Measurements from ENCODE around the gene MT1H.

MT1H gene

DNA sequence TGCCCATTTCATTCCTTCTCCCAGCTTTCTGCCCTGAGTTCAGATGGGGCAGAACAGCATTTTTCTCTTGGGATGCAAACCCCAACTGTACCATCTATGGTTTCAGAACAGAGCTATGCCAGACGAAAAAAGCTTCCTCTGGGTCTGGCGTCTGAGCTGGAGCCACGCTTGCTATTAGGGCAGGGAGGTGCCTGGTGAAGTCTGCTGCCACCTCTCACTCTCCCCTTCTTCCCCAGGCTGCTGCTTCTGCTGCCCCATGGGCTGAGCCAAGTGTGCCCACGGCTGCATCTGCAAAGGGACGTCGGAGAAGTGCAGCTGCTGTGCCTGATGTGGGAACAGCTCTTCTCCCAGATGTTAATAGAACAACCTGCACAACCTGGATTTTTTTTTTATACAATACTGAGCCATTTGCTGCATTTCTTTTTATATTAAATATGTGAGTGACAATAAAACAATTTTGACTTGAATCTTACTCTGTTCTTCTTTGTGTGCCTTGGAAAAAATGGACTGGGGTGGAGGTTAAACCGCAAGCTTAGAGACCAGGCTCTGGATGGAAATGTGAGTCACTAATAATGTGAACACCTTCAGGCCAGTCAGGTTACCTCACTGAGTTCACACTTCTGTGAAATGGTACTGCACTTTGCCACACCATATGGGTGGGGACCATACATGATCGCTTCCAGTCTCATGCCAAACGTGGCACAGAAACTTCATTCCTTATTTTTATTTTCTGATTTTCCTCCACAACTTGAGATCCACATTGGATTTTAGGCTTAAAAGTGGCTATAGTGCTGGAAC lies 32.8 kb upstream of the MT1H start:
- no peak for DNase-seq (ENCODE audit: low read depth in 2 of 2)

DNA sequence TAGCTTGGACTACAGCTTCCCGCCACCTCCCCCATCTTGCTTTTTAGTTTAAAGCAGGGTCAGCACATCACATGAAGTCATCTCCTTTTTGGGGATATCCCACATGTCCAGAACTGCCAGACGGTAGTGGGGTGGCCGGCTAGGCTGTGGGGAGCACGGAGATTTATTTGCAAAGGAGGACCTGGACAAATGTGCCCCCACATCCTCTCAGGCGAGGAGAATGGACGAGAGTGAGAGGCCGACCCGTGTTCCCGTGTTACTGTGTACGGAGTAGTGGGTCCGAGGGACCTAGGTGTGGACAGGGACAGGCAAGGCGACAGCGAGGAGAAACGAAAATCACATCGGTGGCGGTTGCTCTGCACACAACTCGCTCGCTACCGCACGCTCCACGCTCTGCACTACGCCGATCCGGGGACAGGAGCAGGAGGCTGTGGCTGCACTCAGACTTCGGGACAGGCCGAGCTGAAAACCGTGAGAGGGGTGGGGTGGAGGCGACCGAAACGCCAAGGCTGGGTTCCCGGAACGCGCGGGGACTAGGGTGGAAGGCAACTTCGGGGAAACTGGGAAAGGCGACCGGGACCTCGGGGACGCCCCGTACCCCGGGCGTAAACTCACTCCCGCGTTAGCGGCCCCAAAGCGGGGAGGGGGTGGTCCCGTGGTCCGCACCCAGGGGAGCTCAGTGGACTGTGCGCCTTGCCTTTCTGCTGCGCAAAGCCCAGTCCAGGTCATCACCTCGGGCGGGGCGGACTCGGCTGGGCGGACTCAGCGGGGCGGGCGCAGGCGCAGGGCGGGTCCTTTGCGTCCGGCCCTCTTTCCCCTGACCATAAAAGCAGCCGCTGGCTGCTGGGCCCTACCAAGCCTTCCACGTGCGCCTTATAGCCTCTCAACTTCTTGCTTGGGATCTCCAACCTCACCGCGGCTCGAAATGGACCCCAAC lies 31.5 kb upstream of the MT1H start, which contains the start of gene MT1A:
MT1A (plus strand) TSS at position 853 of the 937 bp plus-strand sequence; CDS start at position 926, 73 bp downstream.
- no peak for DNase-seq (ENCODE audit: low read depth in 2 of 2)

DNA sequence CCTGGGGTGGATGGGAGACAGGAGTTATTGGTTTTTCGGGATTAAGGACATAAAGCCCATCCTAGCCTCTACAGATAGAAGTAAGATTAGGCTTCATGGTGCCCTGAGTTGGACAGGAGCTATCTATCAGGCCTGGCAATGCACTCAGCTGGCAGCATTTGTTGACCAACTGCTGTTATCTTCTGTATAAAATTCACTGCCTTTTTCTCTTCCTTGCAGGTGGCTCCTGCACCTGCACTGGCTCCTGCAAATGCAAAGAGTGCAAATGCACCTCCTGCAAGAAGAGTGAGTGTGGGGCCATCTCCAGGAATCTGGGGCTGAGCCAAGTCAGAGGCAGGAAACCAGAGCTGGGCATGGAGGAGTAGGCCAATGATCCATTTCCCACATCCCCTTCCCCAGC lies 30.6 kb upstream of the MT1H start:
- DNase-seq (ENCODE audit: low read depth in 2 of 2): no peak

DNA sequence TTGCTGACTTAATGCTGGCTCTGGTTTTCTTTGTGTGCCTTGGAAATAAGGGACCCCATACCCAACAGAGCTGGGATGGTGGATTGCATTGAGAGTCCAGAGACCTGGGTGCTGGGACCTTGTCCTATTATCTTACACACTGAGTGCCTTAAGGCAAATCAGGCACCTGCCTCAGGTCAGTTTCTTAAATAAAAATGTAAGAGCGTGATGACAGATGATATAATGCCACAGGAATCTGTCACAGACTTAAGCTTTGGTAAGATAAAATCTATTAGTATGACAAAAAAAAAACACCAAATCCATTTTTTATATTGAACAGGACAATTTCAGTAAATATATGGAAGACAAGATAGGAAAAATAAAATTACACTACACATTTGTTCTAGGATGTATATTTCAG lies 29.5 kb upstream of the MT1H start:
- no peak for DNase-seq (ENCODE audit: low read depth in 2 of 2)

DNA sequence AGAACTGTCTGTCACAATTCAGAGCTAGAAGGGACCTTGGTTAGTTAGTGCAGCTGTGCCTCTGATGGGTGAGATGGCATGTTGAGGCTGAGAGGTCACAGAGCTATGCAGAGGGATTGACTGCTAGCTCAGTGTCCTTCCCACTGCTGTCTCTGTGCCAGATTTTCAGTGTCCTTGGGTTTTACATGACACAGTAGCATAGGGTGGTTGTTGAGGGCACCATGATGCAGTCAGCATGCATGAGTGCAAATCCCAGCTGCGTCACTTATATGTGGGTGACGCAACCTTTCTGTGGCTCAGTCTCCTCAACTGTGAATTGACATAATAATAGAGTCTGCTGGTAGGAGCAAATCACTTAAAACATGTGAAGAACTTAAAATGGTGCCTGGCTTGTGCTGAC lies 28.4 kb upstream of the MT1H start:
- no peak for DNase-seq (ENCODE audit: low read depth in 2 of 2)

DNA sequence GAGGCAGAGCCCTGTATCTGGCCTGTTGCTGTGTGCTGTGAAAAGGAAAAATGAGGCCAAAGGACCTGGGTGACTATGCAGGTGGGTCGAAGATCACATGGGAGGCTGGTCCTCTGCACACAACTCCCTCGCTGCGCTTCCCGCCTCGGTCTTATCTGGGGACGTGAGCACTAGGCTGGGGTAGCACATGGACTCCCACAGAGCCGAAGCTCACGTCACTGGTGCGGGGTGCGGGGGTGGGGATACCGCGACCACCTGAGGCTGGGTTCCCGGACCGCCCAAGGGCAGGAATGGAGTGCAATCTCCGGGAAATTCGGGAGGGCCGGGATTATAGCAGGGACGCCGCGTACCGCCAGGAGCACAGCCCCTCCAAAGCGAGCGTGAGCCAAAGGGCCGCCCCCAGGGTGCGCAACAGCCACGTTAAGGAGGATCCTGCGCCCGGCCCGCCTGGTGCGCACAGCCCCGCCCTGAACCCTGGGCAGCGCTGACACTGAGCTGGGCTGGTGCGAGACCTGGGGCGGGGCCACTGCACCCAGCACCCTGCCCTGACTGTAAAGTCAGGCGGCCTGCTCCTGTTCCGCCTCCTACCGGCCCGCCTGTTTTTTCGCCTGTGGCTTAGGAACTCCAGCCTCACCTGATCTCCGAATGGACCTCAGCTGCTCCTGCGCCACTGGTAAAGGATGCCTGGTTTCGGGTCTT lies 26.4 kb upstream of the MT1H start:
- peak; percentile 43 for DNase-seq (ENCODE audit: low read depth in 2 of 2)

DNA sequence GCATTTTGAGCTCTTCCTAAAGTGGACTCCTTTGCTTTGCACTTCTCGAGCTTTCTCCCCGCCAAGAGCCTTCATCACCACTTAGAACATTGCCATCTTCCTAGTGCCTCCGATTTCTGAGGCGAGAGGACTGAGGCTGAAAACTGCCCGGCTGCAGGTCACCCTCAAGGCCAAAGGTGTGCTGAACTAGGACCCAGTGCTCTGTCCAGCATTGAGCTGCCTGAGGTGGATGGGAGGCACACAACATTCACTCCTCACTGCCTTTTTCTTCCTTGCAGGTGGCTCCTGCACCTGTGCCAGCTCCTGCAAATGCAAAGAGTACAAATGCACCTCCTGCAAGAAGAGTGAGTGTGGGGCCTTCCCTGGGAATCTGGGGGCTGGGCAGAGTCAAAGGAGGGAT lies 25.8 kb upstream of the MT1H start:
- no peak for DNase-seq (ENCODE audit: low read depth in 2 of 2)

DNA sequence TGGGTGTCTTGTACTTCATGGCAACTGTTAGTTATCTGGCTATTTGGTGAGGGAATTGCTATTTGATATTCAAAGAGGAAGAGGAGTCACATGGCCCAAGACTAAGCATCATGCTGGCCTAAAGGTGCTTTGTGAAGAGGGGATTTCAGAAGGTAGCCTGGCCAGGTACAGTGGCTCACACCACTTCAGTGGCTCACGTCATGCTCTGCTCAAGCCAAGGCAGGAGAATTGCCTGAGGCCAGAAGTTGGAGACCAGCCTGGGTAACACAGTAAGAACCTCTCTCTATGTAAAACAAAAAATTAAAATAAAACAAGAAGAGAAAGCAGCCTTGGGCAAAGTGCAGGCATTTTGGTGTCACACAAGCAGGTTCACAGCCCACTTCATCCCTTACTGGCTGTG lies 24.3 kb upstream of the MT1H start:
- DNase-seq (ENCODE audit: low read depth in 2 of 2): no peak

DNA sequence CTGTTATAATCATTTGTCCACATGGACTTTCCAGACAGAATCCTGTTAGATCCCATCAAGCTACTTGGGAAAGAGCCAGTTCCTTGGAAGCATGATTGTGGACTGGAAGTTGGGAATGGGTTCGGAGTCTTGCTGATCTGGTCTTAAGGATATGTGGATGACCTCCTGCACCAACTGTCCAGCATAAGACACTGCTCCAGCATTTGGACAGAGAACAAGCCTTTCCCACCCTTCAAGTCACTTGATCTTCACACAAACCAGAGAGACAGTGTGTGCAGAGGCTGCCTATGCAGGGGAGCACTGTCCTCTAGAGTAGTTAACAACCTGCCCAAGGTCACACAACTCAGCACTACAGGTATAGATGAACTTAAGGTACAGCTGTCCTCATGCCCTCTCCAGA lies 23.8 kb upstream of the MT1H start:
- DNase-seq (ENCODE audit: low read depth in 2 of 2): no peak

DNA sequence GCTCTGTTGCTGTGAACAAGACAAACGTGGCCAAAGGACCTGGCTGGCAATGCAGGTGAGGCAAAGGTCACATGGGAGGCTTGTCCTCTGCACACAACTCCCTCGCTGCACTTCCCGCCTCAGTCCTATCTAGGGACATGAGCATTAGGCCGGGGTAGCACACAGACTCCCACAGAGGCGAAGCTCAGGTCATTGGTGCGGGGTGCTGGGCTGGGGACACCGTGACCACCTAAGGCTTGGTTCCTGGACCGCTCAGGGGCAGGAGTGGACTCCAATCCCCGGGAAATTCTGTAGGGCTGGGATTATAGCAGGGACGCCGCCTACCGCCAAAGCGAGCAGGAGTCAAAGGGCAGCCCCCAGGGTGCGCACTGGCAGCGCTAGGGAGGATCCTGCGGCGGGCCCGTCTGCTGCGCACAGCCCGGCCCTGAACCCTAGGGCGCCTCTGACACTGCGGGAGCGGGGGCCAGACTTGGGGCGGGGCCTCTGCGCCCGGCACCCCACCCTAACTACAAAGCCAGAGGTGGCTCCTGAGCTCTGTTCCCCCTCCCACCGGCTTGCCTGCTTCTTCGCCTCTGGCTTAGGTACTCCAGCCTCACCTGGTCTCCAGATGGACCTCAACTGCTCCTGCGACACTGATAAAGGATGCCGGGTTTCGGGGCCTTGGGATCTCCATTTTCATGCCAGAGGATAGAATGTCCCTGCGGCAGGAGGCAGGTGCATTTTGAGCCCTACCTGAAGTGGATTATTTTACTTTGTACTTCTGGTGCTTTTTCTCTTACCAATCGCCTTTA lies 21.8 kb upstream of the MT1H start:
- no peak for DNase-seq (ENCODE audit: low read depth in 2 of 2)

DNA sequence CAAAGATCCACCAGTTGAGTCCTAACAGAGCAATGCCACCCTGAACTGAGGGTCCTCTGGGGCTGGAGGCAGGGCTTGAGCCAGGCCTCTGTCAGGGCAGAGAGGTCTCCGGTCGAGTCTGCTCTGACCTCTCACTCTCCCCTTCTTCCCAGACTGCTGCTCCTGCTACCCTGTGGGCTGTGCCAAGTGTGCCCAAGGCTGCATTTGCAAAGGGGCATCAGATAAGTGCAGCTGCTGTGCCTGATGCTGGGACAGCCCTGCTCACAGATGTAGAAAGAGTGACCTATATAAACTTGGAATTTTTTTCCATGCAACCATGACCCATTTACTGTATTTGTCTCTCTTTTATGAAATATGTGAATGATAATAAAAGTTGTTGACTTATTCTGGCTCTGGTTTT lies 20.3 kb upstream of the MT1H start:
- no peak for DNase-seq (ENCODE audit: low read depth in 2 of 2)

DNA sequence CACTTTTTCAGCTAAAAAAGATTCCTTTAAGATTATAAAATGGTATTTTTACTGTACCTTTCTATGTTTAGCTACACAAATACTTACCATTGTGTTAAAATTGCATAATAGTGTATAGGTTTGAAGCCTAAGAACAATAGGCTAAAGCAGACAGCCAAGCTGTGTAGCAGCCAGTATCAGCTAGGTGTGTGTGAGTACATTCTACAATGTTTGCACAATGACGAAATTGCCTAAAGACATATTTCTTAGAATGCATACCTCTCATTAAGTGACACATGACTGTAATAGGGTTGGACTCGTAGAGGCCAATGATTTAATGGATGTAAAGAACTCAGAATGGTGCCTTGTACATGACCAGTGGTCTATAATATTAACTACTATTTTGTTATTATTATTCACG lies 19.8 kb upstream of the MT1H start:
- no peak for DNase-seq (ENCODE audit: low read depth in 2 of 2)

DNA sequence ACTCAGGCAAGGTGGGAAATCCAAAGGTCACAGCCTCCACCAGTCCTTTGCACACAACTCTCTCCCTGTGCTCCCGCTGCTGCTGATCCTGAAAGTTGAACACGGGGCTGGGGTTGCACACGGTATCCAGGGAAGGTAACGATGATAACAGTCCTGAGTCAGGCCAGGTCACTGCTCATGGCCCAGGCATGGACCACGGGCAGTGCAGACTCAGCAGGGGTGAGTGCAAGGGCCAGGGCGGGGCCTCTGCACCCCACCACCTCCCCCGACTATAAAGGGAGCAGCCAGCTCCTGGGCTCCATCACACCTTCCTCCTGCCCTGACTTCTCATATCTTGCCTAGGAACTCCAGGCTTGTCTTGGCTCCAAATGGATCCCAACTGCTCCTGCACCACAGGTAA lies 18.0 kb upstream of the MT1H start, which contains the start of gene MT1B:
MT1B (plus strand) TSS at position 301 of the 400 bp plus-strand sequence; CDS start at position 369, 68 bp downstream.
- DNase-seq (ENCODE audit: low read depth in 2 of 2): no peak

DNA sequence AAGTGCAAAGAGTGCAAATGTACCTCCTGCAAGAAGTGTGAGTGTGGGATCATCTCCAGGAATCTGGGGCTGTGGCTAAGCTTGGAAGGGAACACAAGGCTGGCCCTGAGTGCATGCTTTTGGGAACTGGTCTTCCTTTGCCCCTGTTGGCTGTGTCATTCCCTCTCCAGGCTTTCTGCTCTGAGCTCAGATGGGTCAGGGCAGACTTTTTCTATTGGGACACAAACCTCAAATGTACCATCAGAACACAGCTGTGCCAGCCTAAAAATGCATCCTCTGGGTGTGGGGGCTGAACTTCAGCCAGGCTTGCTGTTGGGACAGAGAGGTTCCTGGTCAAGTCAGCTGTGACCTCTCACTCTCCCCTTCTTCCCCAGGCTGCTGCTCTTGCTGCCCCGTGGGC lies 17.0 kb upstream of the MT1H start:
- DNase-seq (ENCODE audit: low read depth in 2 of 2): no peak

DNA sequence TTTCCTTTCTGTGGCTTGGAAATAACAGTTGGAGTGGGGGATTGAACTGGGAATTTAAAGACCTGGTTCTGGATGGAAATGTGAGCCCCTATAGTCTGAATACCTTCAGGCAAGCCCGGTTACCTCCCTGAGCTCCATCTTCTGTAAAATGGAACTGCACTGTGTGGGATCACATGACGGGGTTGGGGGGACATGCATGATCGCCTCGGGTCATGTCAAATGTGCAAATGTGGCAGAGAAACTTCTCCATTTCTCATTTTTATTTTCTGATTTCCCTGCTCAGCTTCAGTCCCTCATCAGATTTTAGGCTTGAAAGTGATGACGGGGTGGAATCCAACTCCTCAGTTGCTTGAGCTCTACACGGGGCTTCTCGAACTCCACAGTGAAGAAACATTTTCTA lies 16.4 kb upstream of the MT1H start:
- no peak for DNase-seq (ENCODE audit: low read depth in 2 of 2)

DNA sequence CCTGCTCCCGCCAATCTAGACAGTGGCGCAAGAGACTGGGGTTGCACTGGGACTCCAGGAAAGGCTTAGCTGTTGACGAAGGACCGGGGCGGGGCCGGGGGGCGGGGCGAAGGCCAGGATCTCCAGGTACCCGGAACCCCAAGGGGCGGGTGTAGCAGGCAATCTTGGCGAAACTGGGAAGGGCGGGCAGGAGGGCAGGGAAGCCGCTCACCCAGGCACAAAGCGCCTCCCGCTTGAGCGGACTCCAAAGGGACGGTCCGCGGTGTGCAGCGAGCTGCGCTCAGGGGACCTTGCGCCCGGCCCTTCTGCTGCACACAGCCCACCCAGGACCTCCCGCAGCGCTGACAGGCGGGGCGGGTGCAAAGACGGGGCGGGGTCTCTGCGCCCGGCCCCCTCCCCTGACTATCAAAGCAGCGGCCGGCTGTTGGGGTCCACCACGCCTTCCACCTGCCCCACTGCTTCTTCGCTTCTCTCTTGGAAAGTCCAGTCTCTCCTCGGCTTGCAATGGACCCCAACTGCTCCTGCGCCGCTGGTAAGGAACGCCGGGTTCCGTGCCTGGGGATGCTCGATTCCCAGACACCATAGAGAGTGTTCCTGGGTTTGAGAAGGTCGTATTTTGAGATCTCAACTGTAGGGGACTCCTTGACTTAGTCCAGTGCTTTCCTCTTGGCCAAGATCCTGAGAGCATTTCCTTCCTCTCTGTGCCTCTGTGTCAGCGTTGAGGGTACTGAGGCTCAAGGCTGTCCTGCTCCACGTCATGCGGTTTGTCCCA lies 11.9 kb upstream of the MT1H start, which contains the start of gene MT1F:
MT1F (plus strand) TSS at position 405 of the 772 bp plus-strand sequence; CDS start at position 505, 100 bp downstream.
- peak in 1 of 2 donors; percentile 42 for DNase-seq (ENCODE audit: low read depth in 2 of 2)

DNA sequence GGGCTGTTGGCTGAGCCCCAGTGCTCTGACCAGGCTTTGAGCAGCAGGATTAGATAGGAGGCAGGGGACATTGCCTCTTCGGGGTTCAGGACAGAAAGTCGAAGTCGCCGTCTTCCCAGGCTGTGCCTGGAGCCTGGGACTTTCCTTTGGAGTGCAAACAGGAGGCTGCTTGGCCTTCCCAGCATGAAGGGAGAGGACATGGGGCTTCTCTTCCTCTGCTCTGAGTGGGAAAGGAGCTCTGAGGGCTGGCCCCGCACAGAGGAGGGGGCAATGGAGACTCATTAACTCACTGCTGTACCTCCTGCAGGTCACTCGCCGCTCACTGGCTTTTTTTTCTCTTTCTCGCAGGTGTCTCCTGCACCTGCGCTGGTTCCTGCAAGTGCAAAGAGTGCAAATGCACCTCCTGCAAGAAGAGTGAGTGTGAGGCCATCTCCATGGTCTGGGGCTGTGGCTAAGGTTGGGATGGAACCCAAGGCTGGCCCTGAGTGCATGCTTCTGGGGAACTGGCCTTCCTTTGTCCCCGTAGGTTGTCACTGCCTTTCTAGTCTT lies 11.2 kb upstream of the MT1H start:
- no peak for DNase-seq (ENCODE audit: low read depth in 2 of 2)

DNA sequence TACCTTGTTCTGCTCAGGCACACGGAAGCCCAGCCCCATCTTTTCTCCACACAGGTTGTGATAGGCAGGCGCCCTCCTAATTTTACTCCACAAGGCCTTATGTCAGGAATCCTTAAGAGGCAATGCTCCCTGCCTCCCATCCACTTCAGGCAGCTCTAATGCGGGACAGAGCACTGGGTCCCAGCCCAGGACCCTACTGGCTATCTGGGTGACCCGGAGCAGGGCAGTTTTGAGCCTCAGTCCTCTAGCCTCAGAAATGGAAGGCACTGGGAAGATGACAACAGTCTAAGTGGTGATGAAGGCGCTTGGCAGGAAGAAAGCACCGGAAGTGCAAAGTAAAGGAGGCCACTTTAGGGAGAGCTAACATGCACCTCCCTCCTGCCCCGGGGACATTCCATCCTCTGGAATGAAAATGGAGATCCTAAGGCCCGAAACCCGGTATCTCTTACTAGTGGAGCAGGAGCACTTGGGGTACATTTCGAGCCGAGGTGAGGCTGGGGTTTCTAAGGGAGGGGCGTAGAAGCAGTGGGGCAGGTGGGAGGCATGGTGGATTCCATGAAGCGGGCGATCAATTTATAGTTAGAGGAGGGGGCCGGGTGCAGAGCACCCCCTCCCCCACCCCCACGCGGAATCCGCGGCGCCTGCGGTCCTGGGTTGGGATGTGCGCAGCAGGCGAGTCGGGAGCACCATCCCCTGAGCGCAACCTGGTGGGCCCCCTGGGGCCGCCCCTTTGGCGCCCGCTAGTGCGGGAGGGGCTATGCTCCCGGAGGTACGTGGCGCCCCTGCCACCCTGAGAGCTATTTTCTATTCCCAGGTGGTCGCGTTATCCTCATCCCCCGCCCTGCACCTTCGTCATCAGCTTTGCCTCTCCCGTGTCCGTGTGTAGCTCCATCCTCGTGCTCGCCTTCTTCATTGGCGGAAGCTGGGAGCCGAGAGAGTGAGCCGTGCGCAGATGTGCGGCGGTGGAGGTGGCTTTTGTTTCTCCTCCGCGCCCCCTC lies 7.0 kb upstream of the MT1H start:
- no peak for DNase-seq (ENCODE audit: low read depth in 2 of 2)

DNA sequence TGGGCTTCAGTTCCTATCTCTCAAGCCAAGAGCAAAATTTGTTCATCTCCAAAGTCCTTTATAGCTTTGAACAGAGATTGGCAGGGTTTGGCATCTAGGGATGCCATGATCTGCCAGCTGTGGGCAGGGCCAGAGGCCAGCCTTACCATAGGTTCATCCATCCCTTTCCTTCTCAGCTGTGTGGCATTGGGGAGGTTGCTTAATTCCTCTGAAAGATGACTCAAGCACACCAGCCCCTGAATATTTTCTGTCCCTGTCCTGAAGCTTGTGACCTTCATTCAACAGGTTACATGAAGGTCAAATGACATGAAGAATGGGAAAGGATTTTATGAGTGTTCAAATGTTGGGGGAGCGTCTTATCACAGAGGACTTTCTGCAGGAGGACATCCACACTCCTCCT lies 5.1 kb upstream of the MT1H start:
- DNase-seq (ENCODE audit: low read depth in 2 of 2): no peak
